T-helper 1 cell treated with Interleukin-12 subunit alpha and Interleukin-12 subunit beta and Interleukin-4 antibody, amounts not matched to agents 30 μg/mL and 1 μg/mL, for 36 hours (primary cell): Measurements from ENCODE around the gene C2orf66.

ENCODE experiments used
- H3K27ac Mint-ChIP-seq: one replicate; pipeline ENCODE4 v1.8.0; 2021; ENCODE audit warnings: mild to moderate bottlenecking, mixed read lengths
- H3K27me3 Mint-ChIP-seq: one replicate; pipeline ENCODE4 v1.8.0; 2021; ENCODE audit warnings: low read depth, mixed read lengths
- H3K36me3 Mint-ChIP-seq: one replicate; pipeline ENCODE4 v1.8.0; 2021; ENCODE audit warnings: low read depth, mixed read lengths
- H3K4me1 Mint-ChIP-seq: one replicate; pipeline ENCODE4 v1.8.0; 2021; ENCODE audit warnings: low read depth, mixed read lengths
- H3K4me3 Mint-ChIP-seq: one replicate; pipeline ENCODE4 v1.8.0; 2021; ENCODE audit warnings: mild to moderate bottlenecking, moderate library complexity, mixed read lengths
- H3K9me3 Mint-ChIP-seq: one replicate; pipeline ENCODE4 v1.8.0; 2021; ENCODE audit warnings: mixed read lengths

The C2orf66 gene

DNA sequence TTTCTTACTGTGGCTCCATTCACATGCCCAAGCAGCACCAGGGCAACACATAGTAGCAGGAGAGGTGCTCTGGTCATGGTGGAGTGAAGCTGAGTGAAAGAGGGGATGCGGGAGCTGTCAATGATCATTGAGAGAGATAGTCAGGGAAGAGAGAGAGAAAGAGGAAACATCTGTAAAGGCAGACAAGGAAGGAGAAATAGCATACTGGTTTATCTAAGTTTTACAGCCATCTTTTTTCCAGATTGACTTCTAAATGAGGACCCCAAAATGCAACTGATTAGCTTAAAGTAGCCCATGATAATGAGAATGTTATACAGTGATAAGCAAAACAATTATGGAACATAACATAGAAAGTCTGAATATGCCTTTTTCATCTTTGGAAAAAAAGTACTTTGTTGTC, at the start of gene C2orf66:
Gene C2orf66 (minus strand): TSS at position 96 of the 400 bp plus-strand sequence. CDS start 19 bp downstream, at position 77.
- no peaks in the 10 kb centered on the region for H3K36me3 Mint-ChIP-seq
- no peaks in the 10 kb centered on the region for H3K4me1 Mint-ChIP-seq
- no peak within 1 kb of the TSS for H3K27ac Mint-ChIP-seq
- H3K9me3 Mint-ChIP-seq = peaks cover 5% of the 10 kb centered on the region
- H3K27me3 Mint-ChIP-seq = peaks cover 17% of the 10 kb centered on the region
- H3K4me3 Mint-ChIP-seq = no peak within 1 kb of the TSS

DNA sequence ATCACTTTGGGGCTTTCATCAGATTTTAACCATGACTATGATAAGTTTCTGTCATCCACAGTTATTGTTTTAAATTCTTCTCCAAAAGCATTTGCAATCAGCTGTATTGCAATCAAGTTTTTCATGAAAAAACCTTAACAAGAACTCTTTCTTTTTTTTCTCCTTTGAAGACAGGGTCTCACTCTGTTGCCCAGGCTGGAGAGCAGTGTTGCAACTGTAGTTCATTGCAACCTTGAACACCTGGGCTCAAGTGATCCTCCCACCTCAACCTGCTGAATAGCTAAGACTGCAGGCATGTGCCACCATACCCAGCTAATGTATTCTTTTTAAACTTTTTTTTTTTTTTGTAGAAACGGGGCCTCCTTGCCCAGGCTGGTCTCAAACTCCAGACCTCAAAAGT, 45.5 kb upstream of the C2orf66 start:
- Mint-ChIP-seq H3K4me3 (no peak overlapping the region), H3K9me3 (peaks cover 12% of the 10 kb centered on the region), H3K27ac (no peak overlapping the region), H3K27me3 (no peaks in the 10 kb centered on the region), H3K36me3 (peaks cover 43% of the 10 kb centered on the region), H3K4me1 (peaks cover 21% of the 10 kb centered on the region)

DNA sequence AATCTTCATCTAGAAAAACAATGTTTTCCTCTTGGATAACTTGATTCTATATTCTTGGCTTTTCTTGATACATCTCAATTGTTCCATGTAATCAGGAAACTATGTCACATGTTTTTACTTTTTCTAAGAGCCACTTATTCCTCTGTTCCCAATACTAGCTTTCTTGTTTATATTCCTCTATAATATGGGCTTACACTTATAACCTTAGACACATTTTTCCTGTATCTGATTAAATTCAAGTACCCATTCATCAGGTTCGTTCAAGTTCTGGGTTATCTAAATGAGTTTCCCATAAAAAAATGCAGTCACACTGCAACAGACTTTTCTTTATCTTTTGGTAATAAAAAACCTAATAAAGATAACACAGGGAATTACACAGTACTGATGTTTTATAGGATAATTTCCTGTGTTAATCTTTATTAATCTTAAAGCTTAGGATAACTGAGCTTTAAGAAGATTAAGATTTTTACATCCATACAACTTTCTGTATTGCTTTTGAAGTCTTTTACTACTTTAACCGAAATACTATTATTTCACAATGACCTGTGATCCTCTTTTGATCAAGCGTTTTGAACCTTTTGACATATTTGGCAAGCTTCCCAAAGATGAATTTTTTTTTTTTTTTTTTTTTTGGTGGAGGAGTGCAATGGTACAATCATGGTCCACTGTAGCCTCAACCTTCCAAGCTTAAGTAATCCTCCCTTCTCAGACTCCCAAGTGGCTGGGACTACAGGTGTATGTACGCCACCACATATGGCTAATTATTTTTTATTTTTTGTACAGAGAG, 44.3 kb upstream of the C2orf66 start:
- H3K36me3 Mint-ChIP-seq = peaks cover 33% of the 10 kb centered on the region
- H3K9me3 Mint-ChIP-seq = peaks cover 3% of the 10 kb centered on the region
- H3K27me3 Mint-ChIP-seq = no peaks in the 10 kb centered on the region
- H3K4me3 Mint-ChIP-seq = no peak overlapping the region
- H3K27ac Mint-ChIP-seq = no peak overlapping the region
- peaks cover 19% of the 10 kb centered on the region for H3K4me1 Mint-ChIP-seq

DNA sequence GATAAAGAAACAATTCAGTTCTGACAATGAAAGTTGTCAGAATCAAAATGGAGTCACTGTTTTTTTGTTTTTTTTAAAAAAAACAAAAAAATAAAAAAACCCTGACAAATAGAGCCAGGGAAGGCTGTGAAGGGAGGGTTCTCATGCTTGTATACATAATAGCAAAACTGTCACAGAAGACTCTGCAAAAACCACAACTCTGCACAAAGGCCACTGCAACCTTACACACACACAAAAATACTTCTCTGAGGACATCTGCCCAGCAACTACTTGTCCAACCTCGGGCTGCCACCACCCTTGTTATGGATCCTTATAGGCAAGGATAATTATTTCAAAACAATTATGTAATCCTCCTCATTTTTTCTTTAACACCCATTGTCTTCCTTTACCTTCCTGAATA, 41.9 kb upstream of the C2orf66 start:
- Mint-ChIP-seq H3K4me1 (peaks cover 25% of the 10 kb centered on the region), H3K27me3 (no peaks in the 10 kb centered on the region), H3K27ac (no peak overlapping the region), H3K36me3 (peaks cover 31% of the 10 kb centered on the region), H3K9me3 (no peaks in the 10 kb centered on the region), H3K4me3 (no peak overlapping the region)

DNA sequence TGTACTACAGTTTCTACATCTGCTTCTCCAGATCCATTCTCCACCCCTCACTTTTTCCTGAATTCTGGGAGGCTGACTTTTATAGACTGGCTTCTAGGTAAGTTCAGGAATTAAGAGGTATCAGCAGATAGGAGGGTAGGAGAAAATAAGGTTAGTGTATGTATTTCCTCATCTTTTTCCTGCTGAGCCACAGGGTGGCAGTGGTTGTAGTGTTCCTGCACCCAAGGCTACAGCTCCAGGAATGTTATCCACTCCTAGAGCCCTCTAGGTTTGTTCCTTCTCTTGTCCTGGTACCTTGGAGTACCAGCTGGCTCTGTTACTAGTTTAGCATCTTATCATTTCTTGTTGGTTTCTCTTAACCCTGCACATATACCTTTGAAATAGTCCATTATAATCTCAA, 40.7 kb upstream of the C2orf66 start:
- Mint-ChIP-seq H3K27ac (no peak overlapping the region), H3K36me3 (peaks cover 39% of the 10 kb centered on the region), H3K4me3 (no peak overlapping the region), H3K9me3 (no peaks in the 10 kb centered on the region), H3K4me1 (peaks cover 31% of the 10 kb centered on the region), H3K27me3 (no peaks in the 10 kb centered on the region)

DNA sequence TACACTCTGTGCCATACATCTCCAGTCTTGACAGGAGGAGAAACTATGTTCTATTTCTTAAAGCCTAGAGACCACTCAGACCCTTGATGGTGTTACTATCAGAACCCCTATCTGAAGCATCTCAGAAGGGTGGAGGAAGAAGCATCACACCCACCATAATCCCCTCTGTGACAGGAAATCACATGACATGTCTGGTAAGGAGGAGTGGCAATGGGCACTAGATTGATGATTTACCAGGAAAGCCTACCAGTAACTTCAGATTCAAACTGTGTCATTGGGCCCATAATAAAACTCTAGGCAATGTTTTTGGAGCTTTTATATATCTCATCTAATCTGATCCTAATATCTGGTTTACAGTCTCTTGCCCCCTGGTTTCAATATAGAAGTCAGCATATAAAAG, 37.1 kb upstream of the C2orf66 start:
- Mint-ChIP-seq H3K27ac (no peak overlapping the region), H3K36me3 (peaks cover 40% of the 10 kb centered on the region), H3K4me3 (no peak overlapping the region), H3K4me1 (peaks cover 21% of the 10 kb centered on the region), H3K27me3 (no peaks in the 10 kb centered on the region), H3K9me3 (no peaks in the 10 kb centered on the region)

DNA sequence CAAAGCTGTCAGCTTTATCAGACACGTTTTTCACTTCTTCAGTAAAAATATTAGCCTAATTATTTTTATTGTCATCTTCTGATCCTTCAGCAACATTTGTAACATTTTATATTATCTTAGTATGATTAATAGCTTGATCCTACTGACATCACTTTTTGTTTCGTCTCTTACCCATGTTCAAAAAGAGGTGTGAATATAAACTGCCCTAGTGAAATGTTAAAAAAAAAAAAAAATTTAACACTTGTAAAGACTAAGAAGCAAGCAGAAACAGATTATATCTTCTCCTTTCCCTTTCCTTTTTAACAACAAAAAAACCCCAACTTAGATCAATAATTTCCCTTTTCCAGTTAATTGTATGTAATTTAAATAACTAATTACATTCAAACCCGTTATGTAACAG, 36.2 kb upstream of the C2orf66 start:
- H3K27ac Mint-ChIP-seq = no peak overlapping the region
- no peak overlapping the region for H3K4me3 Mint-ChIP-seq
- peaks cover 42% of the 10 kb centered on the region for H3K36me3 Mint-ChIP-seq
- H3K27me3 Mint-ChIP-seq = no peaks in the 10 kb centered on the region
- H3K4me1 Mint-ChIP-seq = peaks cover 20% of the 10 kb centered on the region
- no peaks in the 10 kb centered on the region for H3K9me3 Mint-ChIP-seq

DNA sequence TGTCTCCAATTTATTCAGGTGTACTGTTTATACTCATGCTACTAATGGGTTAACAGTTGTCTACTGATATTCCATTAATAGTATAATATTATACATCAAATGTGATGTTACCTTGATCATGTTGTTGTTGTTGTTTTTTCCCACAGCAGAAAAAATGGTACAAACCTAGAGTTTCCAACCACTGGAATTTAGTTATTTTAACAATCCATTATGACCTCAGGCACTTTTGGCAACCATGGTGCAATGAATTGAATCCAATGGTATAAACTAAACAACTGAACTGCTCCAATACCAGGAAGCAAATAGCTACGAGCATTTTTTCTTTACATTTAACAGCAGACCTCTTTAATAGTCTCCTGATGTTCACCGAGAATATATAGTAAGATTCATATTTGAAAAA, 31.0 kb upstream of the C2orf66 start:
- H3K27me3 Mint-ChIP-seq = no peaks in the 10 kb centered on the region
- no peak overlapping the region for H3K27ac Mint-ChIP-seq
- H3K9me3 Mint-ChIP-seq = no peaks in the 10 kb centered on the region
- peaks cover 5% of the 10 kb centered on the region for H3K4me1 Mint-ChIP-seq
- H3K4me3 Mint-ChIP-seq = no peak overlapping the region
- H3K36me3 Mint-ChIP-seq = peaks cover 29% of the 10 kb centered on the region

DNA sequence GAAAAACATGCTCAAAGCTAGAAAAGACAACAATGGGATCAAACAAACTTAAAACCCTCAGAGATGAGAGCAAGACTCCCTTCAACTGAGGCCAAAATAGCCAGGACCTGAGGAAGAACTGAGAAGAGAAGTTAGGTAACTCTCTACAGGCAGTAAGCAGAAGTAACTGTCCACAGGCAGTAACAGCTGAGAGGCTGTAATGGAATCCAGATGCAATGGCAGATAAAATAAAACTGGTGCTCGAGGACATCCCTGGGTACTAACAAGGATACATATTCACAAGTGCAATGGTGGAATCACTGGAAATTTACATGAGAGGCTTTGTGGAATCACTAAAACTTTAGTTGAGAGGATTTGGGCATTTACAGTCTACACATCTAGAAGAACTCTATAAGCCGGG, 30.4 kb upstream of the C2orf66 start:
- no peak overlapping the region for H3K4me3 Mint-ChIP-seq
- H3K27ac Mint-ChIP-seq = no peak overlapping the region
- H3K36me3 Mint-ChIP-seq = peaks cover 28% of the 10 kb centered on the region
- H3K27me3 Mint-ChIP-seq = no peaks in the 10 kb centered on the region
- H3K9me3 Mint-ChIP-seq = no peaks in the 10 kb centered on the region
- H3K4me1 Mint-ChIP-seq = peaks cover 5% of the 10 kb centered on the region

DNA sequence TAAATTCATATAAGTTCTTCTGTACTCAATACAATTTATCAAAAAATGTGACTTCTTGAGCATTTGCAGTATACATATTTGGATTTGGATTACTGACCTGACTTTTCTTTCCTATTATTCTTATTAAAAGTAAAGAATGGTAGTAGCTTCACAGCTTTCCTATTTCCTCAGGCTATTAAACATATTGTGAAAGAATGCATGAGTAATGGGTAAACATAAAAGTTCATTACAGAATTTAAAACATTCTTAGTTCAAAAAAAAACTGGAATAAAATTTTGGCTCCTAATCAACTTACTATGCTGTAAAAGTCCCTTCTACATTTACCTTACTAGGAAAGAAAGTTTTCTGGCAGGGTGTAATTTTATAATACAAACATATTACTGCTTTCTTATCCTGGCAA, 27.3 kb upstream of the C2orf66 start:
- Mint-ChIP-seq H3K4me1 (peaks cover 5% of the 10 kb centered on the region), H3K27ac (no peak overlapping the region), H3K4me3 (no peak overlapping the region), H3K9me3 (no peaks in the 10 kb centered on the region), H3K36me3 (peaks cover 26% of the 10 kb centered on the region), H3K27me3 (no peaks in the 10 kb centered on the region)

DNA sequence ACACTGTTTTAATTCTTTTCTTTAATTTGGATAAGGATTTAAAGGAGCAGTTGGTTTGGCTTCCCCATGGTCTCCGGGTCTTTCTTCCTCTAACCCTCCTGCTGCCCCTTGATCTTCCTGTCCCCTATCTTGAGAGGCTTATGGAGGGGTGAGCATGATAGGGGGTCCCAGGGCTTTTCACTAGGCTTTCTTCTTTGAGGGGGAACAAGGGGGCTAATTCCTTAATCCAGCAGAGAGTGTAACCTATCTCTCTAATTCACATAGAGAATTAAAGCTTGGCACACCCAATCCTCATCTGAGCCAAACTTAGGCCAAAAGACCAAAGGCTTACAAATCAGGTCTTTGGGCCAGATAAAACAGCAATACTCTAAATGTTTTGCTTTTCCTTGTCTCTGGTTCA, 21.5 kb upstream of the C2orf66 start:
- Mint-ChIP-seq H3K27ac (no peak overlapping the region), H3K9me3 (no peaks in the 10 kb centered on the region), H3K4me3 (no peak overlapping the region), H3K27me3 (no peaks in the 10 kb centered on the region), H3K4me1 (peaks cover 16% of the 10 kb centered on the region), H3K36me3 (peaks cover 20% of the 10 kb centered on the region)

DNA sequence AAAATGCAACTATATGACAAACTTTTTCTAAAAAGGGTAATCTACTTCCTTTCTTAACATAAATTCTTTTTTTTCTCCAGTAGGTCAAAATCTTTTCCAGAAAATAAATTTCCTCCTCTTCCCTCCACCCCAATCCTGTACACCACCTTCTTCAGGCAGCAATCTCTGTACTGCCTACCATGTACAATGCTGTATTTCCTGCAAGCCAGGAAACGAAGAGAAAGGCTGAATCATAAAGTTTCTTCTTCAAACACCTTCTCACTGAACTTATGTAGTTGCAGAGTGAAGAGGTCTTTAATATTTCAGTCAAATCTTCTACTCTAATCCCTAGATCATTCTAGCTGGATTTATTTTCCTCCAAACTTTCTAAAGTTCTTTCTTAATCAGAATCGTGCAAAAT, 18.2 kb upstream of the C2orf66 start:
- H3K27ac Mint-ChIP-seq = peak overlapping the region; percentile 13
- H3K4me1 Mint-ChIP-seq = peaks cover 18% of the 10 kb centered on the region
- H3K36me3 Mint-ChIP-seq = peaks cover 31% of the 10 kb centered on the region
- no peaks in the 10 kb centered on the region for H3K9me3 Mint-ChIP-seq
- H3K4me3 Mint-ChIP-seq = no peak overlapping the region
- H3K27me3 Mint-ChIP-seq = no peaks in the 10 kb centered on the region

DNA sequence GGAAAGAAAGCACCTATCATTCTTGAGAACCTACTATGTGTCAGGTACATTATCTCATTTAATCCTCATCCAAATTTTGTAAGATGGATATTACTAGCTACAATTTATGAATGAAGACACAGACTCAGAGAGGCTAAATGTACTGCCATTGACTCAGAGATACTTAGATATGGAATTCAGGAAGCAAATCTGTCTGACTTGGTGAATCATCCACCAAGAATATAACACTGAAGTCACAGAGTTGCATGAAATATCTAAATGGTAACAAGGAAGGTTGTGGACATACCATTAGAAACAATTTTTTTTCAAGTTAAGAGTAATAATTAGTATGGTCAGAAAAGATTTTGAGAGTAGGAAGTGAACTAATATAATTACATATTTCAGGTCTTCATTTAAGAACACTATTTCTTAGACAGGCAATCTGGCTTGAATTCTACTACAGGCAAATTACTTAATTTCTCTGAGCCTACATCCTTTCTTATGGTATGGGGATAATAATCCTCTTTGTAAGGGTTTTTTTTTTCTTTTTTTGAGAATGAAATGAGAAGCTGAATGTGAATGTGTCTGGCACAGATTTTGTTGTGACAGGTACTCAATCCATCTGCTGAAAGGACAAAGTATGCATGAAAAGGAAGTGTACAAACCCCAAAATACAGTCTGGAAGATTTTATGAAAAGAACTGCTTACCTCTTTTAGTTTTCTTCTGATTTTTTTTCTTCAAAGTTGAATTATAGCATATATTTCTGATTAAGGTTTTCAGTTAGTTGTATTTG, 14.8 kb upstream of the C2orf66 start:
- Mint-ChIP-seq H3K4me1 (peaks cover 13% of the 10 kb centered on the region), H3K27ac (no peak overlapping the region), H3K9me3 (peaks cover 14% of the 10 kb centered on the region), H3K27me3 (no peaks in the 10 kb centered on the region), H3K36me3 (peaks cover 22% of the 10 kb centered on the region), H3K4me3 (no peak overlapping the region)

DNA sequence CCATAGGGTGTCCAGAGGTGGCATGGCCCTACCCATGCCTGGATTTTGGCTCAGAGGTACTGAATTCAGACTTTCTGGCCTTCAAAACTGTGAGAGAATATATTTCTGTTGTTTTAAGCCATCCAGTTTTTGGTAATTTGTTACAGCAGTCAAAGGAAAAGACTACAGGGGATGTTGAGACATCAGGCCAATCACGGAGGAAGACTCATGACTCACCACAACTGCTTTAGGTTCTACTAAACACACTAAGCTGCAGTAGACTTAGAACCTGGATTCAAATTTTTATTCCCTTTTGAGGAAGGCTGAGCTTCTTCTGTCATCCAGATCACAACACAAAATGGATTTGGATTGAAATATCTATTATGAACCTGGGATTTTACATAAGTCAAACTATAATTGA, 12.0 kb upstream of the C2orf66 start:
- H3K27ac Mint-ChIP-seq = no peak overlapping the region
- H3K4me1 Mint-ChIP-seq = peaks cover 4% of the 10 kb centered on the region
- H3K36me3 Mint-ChIP-seq = peaks cover 26% of the 10 kb centered on the region
- H3K9me3 Mint-ChIP-seq = peaks cover 26% of the 10 kb centered on the region
- no peak overlapping the region for H3K4me3 Mint-ChIP-seq
- H3K27me3 Mint-ChIP-seq = no peaks in the 10 kb centered on the region

DNA sequence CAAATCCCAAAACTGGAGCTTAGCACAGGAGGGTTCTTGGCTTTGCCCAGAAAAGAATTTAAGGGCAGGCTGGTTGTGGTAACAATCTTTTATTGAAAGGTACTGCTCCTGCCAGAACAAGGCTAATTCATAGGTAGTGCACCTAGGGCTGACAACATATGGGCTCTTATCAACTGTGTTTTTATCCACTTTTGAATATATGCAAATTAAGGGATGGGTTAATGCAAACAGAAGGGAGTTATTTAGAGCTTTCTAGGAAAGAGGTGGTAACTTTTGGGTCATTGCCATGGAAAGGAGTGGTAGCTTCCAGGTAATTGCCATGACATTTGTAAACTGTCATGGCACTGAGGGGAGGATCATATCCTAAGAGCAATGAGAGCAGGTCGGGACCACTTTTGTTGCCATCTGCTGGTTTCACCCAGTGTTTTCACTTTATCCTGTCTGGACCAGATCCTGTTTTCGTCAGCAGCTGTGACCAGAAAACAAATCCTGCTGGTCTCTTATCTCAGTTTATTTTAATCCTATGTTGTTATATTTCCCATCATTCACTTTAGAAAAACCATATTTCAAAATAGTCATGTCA, 981 bp downstream of the C2orf66 start:
- H3K4me1 Mint-ChIP-seq = no peaks in the 10 kb centered on the region
- H3K9me3 Mint-ChIP-seq = no peaks in the 10 kb centered on the region
- H3K27me3 Mint-ChIP-seq = peaks cover 11% of the 10 kb centered on the region
- H3K36me3 Mint-ChIP-seq = no peaks in the 10 kb centered on the region
- H3K27ac Mint-ChIP-seq = no peak overlapping the region
- no peak overlapping the region for H3K4me3 Mint-ChIP-seq
